HG03378 (cell line): ENCODE results near the gene SUDS3.

Experiments
- ATAC-seq: cut with Tn5 transposase; IDR thresholded peaks from one replicate; pipeline ENCODE4 v1.9.1; 2021; ENCODE audit warnings: mild to moderate bottlenecking, moderate library complexity; ENCODE audit not compliant: unreplicated experiment

SUDS3 gene

GRCh38 chr12:118356809-118357256 lies 19.5 kb upstream of the SUDS3 start:
- ATAC-seq, result peak; percentile 28

GRCh38 chr12:118357257-118358007 lies 18.9 kb upstream of the SUDS3 start:
- peak; percentile 58 for ATAC-seq

- ATAC-seq, result no peak
These were observed 18.4 kb upstream of the SUDS3 start for GRCh38 chr12:118358008-118358359.

- ATAC-seq, result no peak
These were observed 17.5 kb upstream of the SUDS3 start for GRCh38 chr12:118358612-118359540.

- no peak for ATAC-seq
These were observed 16.8 kb upstream of the SUDS3 start for GRCh38 chr12:118359541-118359915.

- ATAC-seq, result no peak
These were observed 15.3 kb upstream of the SUDS3 start for GRCh38 chr12:118361092-118361404.

- no peak for ATAC-seq
These were observed 14.5 kb upstream of the SUDS3 start for GRCh38 chr12:118361889-118362288.

GRCh38 chr12:118368821-118369220 lies 7.5 kb upstream of the SUDS3 start:
- no peak for ATAC-seq

- ATAC-seq, result no peak
These were observed 5.8 kb upstream of the SUDS3 start for GRCh38 chr12:118370601-118371000.

GRCh38 chr12:118371321-118372282 lies 4.8 kb upstream of the SUDS3 start:
- no peak for ATAC-seq

GRCh38 chr12:118372541-118373495 lies 3.5 kb upstream of the SUDS3 start, which contains the start of gene TAOK3:
TSS of gene TAOK3 (minus strand) at chr12:118372907. CDS start at chr12:118255567, 117,340 bp downstream.
- ATAC-seq, result peak; percentile 79

- ATAC-seq, result no peak
These were observed 2.7 kb upstream of the SUDS3 start for GRCh38 chr12:118373616-118374015.

- no peak for ATAC-seq
These were observed 2.1 kb upstream of the SUDS3 start for GRCh38 chr12:118374126-118374725.

- ATAC-seq, result no peak
These were observed 1.4 kb upstream of the SUDS3 start for GRCh38 chr12:118374909-118375308.

GRCh38 chr12:118375348-118375747 lies 1.0 kb upstream of the SUDS3 start:
- no peak for ATAC-seq

- ATAC-seq, result no peak
These were observed 897 bp downstream of the SUDS3 start for GRCh38 chr12:118377021-118377883.

- ATAC-seq, result no peak
These were observed 1.6 kb downstream of the SUDS3 start for GRCh38 chr12:118377884-118378470.

- no peak for ATAC-seq
These were observed 15.1 kb downstream of the SUDS3 start for GRCh38 chr12:118391424-118391823.
